Stimulated activated CD8-positive, alpha-beta memory T cell treated with anti-CD3 and anti-CD28 coated beads, Interleukin-7, amount 100 ng/mL, for 4 hours (primary cell): ENCODE data around the gene EYS.
"Not testable (repeated sequence)": the region's sequence is repeated elsewhere in the genome, so short reads cannot be mapped to it uniquely, and the experiment has no call there.

Source experiments
- DNase-seq, 2 donors: peaks; one replicate each; pipeline ENCODE4 v3.0.0-alpha.2; 2020; ENCODE audit warnings: low read depth in 2 of 2

EYS gene

GRCh38 chr6:64301307-64302236 is 1405.5 kb downstream of the EYS start:
- DNase-seq = no peak

- DNase-seq = no peak
Measured at GRCh38 chr6:64299176-64299575, 1407.8 kb downstream of the EYS start.

- DNase-seq = no peak
Measured at GRCh38 chr6:64294034-64294433, 1413.0 kb downstream of the EYS start.

GRCh38 chr6:64293298-64293697 is 1413.7 kb downstream of the EYS start:
- DNase-seq = no peak

GRCh38 chr6:64290867-64291266 is 1416.2 kb downstream of the EYS start:
- no peak for DNase-seq

GRCh38 chr6:64289931-64290330 is 1417.1 kb downstream of the EYS start:
- no peak for DNase-seq

- no peak for DNase-seq
Measured at GRCh38 chr6:64288351-64288750, 1418.7 kb downstream of the EYS start.

- no peak for DNase-seq
Measured at GRCh38 chr6:64281167-64281566, 1425.9 kb downstream of the EYS start.

GRCh38 chr6:64280569-64280968 is 1426.5 kb downstream of the EYS start:
- DNase-seq = no peak

GRCh38 chr6:64270083-64270482 is 1436.9 kb downstream of the EYS start:
- DNase-seq = no peak

- no peak for DNase-seq
Measured at GRCh38 chr6:64266351-64266821, 1440.6 kb downstream of the EYS start.

GRCh38 chr6:64263778-64264177 is 1443.2 kb downstream of the EYS start:
- no peak for DNase-seq

GRCh38 chr6:64259372-64259771 is 1447.7 kb downstream of the EYS start:
- DNase-seq = no peak

- no peak for DNase-seq
Measured at GRCh38 chr6:64258752-64259151, 1448.3 kb downstream of the EYS start.

- no peak for DNase-seq
Measured at GRCh38 chr6:64258302-64258701, 1448.7 kb downstream of the EYS start.

- no peak for DNase-seq
Measured at GRCh38 chr6:64257586-64257985, 1449.4 kb downstream of the EYS start.

- DNase-seq = no peak
Measured at GRCh38 chr6:64256483-64256882, 1450.5 kb downstream of the EYS start.

GRCh38 chr6:64255000-64255399 is 1452.0 kb downstream of the EYS start:
- no peak for DNase-seq

- no peak for DNase-seq
Measured at GRCh38 chr6:64254558-64254957, 1452.5 kb downstream of the EYS start.

- no peak for DNase-seq
Measured at GRCh38 chr6:64252256-64252655, 1454.8 kb downstream of the EYS start.

GRCh38 chr6:64250126-64250525 is 1456.9 kb downstream of the EYS start:
- DNase-seq = no peak

- DNase-seq = no peak
Measured at GRCh38 chr6:64249115-64249514, 1457.9 kb downstream of the EYS start.

- no peak for DNase-seq
Measured at GRCh38 chr6:64243618-64244017, 1463.4 kb downstream of the EYS start.

GRCh38 chr6:64238908-64239307 is 1468.1 kb downstream of the EYS start:
- DNase-seq = not testable (repeated sequence)
